Measurements from ENCODE around the gene BTG2.

Gene BTG2

DNA sequence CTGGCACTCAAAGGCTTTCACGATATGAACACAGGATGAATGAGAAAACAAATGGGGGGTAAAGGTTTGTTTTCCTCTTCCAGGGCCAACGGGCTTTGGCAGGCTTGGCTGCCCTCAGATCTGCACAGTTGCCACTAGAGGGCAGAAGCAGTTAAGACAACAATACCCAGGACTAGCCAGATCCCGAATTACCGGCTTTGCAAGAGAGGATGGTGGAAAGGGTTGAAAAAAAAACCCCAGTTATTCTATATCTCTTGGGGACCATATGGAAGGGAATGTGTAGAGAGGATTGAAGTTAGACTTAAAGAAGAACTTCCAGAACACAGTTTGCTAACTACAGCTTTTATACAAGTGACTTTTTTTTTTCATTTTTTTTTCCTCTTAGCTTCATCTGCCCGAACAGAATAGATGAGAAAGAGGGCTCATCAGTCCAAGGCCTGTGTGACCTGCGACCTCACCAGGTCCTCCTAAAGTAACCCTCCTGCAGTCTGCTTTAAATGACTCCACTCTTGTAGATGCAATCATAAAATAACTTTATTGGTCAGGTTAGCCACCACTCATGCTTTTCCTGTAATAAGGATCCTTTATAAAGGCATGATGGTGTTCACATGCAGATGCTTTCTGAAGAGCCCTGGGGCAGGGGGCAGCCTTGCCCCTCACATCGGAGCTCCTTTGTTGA is 34.9 kb downstream of the BTG2 start:
- peak in 1 of 2 donors; percentile 42 for DNase-seq (ENCODE audit: low read depth in 2 of 2)

DNA sequence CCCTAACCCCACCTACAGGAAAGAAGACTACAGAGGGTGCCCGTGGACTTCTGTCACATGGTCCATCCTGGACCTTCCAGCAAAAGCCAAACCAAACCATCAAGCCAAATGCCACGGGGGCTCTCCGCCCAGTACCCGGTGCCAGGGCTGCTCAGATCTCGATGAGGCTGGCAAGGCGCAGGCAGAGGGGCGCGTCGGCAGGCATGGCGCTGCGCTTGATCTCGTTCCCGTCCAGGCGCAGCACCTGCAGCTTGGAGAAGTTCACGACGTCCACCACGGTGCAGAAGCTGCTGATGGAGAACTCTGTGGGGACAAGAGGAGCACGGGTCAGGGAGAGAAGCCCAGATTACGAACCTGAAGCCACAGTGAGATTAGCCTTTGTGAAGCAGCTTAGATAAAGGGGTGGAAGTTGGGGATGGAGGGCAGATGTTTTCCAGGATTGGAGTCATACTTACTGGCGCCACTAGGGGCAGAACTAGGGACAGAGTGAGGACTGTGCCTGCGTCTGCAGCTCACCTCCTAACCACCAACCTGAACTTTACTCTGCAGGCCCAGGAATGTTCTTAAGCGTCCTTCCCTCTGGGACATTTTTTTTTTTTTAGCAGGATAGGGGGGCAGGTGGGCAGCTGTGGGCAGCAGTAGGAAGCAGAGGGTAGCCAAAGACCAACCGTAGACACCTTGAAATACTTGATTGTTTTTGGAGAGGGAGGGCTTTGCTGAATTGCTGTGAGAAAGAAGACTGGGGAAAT is 37.0 kb downstream of the BTG2 start:
- peak in 1 of 2 donors; percentile 42 for DNase-seq (ENCODE audit: low read depth in 2 of 2)

DNA sequence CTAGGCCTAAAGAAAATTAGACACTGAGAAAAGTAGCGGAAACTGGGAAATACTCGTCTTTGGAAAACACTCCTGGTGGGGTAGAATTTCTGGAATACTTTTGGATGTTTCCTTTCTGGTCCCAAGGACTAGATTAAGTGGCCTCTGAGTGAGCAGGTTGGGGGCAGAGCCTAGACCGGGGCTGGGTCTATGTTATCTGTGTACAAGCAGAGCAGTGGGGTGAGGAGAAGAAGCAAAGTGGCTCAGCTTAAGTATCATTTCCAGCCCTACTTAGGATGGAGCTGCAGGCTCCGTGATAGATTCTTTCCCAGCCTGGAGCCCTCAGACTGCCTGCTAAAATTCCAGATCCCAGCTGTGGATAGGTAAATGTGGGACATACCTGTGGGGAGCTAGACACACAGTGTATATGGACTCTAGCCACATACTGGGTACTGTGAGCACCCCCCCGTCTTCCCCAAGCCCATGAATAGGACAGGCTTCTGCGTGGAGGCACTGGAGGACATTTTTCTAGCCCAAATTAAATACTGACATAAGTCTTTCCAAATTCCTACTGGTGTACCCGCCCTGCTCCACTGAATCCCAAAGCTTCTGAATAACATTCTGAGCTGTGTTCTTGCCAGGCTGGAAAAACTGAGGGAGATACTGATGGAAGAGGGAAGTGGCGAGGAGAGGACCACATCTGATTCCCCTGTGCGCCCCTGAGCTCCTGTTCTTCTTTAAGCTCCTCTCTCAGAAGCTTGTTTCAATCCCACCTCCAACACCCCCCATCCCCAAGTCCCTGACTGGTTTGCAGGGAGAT is 38.8 kb downstream of the BTG2 start:
- no peak for DNase-seq (ENCODE audit: low read depth in 2 of 2)

DNA sequence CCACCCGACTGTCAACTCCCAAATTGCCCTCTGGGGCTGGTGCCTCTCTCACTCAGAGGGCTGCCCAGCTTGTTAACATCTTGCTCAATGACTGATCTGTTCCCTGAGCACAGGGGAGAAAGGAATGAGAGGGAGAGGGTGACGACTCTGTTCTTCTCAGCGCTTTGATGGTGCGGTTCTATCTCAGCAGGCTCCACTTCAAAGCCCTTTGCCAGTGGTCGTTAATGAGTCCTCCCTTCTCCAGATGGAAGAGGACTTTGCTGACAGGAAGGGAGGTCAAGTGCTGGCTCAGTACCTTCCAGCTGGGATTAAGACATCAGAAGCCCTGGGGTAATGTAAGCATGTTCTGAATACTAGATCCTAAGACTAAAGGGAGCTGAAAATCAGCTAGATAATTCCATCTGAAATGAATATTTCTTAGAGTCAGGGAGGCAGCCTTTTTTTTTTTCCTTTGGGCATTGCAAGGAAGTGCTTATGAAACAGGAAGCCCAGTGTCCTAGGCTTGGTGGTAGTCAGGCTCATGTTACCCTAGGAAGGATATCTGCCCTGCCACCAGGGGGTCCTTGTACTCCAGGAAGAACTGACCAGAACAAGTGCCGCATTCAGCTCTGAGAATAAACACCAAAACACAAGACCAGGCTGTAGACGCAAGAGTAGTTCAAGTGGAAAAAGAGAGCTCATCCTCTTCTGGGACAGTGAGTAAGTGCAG is 40.9 kb downstream of the BTG2 start:
- no peak for DNase-seq (ENCODE audit: low read depth in 2 of 2)

DNA sequence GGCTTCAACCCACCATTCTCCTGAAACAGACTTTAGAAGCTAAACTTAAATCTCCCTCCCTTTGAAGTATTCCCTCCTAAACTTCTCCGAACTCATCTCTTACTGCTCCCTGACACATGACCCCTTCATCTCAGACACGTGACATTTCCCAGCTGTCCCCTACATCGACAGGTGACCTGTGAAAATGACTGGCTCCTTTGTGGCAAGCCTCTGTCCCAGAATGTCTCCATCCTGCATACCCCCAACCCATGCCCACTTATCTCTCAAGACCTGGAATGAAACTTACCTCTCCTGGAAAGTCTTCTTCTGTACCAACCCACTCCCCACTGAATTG is 41.4 kb downstream of the BTG2 start:
- no peak for DNase-seq (ENCODE audit: low read depth in 2 of 2)

DNA sequence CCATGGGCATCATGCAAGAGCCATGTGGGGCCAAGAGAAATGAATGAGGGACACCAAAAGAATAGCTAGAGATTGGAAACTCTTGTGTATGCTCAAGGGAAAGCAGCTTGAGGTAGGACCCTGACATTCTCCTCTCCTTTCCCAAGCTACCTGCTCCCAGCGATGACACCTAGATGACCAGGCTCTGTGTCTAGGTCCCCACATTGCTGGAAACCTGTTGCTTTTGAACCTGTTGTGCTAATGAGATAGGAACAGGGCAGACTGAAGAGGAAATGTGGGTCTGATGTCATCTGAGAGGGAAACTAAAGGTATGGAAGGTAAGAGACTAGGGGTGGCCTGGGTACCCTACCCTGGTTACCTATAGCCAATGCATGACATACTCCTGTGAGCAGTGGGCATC is 43.8 kb downstream of the BTG2 start:
- DNase-seq (ENCODE audit: low read depth in 2 of 2), result no peak

DNA sequence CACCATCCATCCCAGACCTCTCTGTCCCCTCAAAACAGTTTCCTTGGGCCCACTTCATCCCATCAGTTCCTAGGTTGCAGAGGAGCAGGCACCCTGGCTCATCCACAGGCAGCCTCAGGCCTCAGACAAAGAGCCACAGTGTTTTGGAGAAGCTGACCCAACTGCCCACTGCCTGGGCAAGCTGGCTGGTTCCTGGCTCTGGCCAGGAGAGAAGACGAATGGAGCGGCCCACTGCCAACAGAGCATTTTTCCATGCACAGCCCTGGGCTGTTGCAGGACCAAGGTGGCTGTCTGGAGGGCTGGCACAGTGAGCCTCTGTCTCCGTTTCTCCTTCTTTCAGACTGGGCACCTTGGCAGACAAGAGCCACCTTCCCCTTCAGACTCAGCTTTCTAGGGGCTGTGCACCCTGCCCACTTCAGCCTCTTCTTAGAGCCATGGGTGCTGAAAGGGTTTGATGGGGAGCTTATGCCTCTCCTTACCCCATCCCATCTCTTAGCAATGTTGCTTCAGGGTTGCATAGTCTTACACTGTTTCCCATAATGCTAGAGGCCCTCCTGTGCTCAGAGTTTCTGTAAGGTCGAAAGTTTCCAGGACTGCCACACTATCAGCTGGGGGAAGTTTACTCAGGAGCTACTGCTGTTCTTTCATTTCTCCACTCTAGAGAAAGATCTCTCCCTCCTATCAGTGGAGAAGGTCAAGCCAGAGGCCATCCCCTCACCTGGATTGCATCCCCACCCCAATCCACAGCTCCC is 44.6 kb downstream of the BTG2 start:
- DNase-seq (ENCODE audit: low read depth in 2 of 2), result no peak

DNA sequence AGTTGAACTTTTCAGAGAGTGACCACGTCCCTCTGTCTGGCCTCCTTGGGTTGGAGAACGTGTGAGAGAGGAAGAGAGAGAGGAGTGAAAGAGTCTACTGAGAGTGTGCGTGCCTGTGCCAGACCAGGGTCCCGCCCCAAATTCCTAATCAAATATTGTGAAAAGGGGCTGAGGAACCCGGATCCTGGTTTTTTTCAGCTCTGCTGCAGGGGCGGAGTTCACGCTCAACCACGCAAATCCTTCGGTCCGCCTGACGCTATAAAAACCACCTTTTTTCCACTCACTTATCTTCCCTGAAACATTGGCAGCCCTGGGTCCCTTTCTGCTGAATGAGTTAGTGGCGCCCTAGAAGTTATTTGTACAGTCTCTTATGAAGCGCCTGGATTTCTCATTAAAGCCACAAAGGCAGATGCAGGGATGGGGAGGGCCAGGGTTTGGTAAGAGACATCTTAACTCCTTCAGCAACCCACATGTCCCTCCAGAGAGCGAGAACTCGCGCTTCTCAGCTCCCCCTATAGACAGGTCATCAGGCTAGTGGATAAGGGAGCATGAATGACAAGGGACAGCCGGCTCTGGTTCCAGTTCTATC is 45.8 kb downstream of the BTG2 start, which contains the start of gene FMOD:
Gene FMOD, minus strand, starts transcription at position 86 of the 589 bp plus-strand sequence. CDS start 2,852 bp downstream, outside the sequence.
- no peak for DNase-seq (ENCODE audit: low read depth in 2 of 2)

DNA sequence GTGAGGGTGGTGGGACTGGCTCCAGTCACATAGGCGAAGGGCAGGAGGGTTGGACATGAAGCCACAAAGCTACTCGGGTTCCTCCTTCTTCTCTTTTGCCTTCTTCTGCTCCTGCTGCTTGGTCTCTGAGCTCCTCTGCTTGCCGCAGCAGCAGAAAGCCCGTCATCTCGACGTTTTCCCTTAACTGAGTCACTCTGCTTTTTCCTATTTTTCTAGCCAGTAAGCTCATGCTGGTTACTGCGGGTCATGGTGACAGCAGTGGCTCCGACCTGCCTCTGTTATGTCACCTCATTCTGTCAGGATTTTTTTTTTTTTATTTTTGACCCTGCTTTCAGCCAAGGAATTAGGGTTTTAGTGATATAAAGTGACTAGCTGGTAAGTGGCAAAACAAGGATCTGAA is 48.2 kb downstream of the BTG2 start:
- no peak for DNase-seq (ENCODE audit: low read depth in 2 of 2)

DNA sequence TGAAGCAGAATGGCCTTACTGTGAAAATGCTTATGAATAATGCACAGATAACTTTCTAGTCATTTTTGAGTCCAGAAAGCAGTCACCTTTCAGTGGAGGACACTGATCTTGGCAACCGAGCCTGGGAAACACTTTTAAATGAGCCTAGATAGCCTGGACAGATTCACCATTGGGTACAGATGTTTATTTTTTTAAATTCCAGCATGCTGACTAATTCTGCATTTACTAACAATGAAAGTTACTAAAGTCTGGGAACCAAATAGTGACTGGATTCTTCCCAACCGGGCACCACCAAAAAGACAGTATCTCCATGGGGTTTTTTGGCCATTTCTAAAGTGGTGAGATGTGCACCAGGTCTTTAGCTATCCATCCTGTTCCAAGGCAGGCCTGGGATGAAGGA is 48.9 kb downstream of the BTG2 start:
- no peak for DNase-seq (ENCODE audit: low read depth in 2 of 2)

DNA sequence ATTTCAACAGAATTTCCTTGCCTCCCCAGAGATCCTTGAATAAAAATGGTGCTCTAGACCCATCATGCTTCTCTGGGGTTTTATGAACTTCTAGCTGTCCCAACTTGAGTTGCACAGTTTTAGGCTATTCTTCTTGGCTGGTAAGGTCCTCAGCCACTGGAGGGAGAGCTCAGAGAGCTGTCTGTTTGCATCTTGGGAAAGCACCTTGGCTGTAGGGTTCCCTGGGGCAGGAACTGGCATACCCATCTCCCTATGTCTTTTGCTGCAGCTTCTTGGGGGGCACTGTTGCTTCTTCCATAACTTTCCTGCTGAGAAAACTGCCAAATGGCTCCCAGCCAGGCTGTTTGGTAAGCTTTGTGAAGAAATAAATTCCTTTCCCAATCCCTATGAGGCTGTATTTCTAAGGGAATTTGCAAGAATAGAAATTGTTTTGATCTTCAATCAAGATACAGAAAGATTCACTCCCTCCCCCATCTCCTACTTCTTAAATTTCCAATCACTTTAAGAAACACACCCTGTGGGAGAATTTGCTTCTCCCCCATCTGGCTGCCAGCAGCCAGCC is 53.8 kb downstream of the BTG2 start:
- DNase-seq (ENCODE audit: low read depth in 2 of 2), result no peak

Measured in stimulated activated CD4-positive, alpha-beta T cell treated with anti-CD3 and anti-CD28 coated beads, Interleukin-4, amount 100 ng/mL, for 48 hours (primary cell).